Upper lobe of left lung (tissue), 4 donors: Measurements from ENCODE around the gene EIF4G2.

Experiments
- CTCF ChIP-seq, 6 experiments: fragments of 450-650 bp in 4 of 6; fragments of 200-600 bp in 2 of 6; sonication (generic) in 2 of 6; IDR thresholded peaks; one replicate each; pipeline ENCODE4 v1.5.1; 2016 to 2019; ENCODE audit warnings: antibody characterized with exemption in 6 of 6
- EP300 ChIP-seq, 4 donors: sonication (generic); formaldehyde crosslinking; IDR thresholded peaks; one replicate each; pipeline ENCODE4 v1.5.1; 2017; ENCODE audit warnings: antibody characterized with exemption in 4 of 4, control low read depth in 2 of 4
- POLR2A ChIP-seq, 4 donors: fragments of 450-650 bp; IDR thresholded peaks; one replicate each; pipeline ENCODE4 v1.5.1; 2016 to 2017; ENCODE audit warnings: antibody characterized with exemption in 4 of 4, mild to moderate bottlenecking in 2 of 4

GRCh38 chr11:10845589-10845988 lies 36.9 kb upstream of the EIF4G2 start:
- no peak for TF ChIP-seq CTCF (IDR thresholded peaks at IDR 0.05)
- no peak for TF ChIP-seq POLR2A (IDR thresholded peaks at IDR 0.05)
- no peak for TF ChIP-seq EP300 (IDR thresholded peaks at IDR 0.05)
